ENCODE data around the gene SEMA4D.

GRCh38 chr9:89363921-89364665 is 133.8 kb downstream of the SEMA4D start:
- no peak for TF ChIP-seq CTCF (IDR thresholded peaks at IDR 0.05)
- TF ChIP-seq ZFX (IDR thresholded peaks at IDR 0.05; ENCODE audit: borderline replicate concordance), result no peak
